ENCODE measurements around the gene XCL2.

Gene XCL2

DNA sequence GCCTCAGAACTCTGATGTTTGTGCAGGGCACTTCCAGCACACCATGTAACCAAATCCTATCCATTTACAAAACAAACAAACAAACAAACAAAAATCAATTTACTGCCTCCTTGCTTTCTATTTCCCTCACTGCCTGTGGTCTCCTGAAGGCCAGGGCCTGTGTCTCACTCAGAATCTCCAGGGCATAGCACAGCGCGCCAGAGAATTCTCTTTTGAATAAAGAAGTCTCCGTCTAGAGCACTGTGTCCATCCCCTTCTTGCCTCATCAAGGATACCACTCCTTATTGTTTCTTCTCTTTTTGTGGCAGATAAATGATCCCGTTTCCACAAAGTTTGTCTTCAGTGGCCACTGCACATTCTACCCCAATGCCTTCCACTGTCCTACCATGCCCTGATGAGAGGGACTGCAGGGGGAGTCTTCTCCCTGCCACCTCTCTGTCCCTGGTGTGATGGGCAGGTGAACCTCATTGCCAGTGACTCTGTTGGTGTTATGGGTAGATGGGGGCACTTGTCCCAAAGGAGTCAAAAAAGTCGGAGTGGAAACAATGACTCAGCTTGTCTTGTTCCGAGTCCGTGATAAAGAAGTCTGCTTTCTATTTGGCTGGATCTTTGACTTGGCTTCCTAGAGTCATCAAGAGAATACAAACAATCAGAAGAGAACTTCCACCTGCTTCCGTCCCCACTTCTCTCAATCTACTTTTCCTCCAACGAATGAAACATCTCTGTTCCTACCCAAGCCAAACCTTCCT, 30.0 kb downstream of the XCL2 start:
- no peak for DNase-seq (ENCODE audit: low spot score)

DNA sequence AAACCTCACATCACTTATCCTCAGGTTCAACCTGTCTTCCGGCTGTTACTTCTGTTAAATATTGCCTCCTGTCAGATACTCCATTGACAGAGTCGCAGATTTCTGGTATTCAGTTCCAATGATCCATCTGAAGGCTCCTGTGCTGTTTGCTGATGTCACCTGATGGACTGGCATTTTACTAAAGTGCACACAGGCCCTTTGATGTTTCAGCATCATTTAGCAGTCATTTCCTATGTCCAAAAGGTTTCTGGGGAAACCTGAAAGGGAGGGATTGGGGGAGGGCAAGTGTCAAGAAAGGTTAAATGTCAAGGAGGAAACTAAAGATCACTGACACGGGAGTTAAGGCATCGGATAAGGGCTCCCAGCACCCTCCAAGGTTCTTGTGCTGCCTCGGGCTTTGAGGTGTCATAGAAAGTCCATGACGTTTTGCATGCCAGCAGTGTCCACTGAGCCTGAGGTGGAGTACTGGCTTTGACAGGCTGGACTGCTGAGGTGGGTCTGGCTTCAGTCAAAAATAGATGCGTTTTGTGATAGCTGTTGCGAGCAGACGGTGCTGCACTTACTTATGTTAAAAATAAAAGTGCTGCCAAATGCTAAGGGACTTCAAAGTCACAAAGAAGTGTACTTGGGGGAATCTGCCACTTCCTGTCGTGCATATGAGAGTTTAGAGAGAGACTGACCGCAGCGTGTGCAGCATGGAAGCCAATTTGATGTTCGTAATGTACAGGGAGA, 30.8 kb downstream of the XCL2 start:
- no peak for DNase-seq (ENCODE audit: low spot score)

DNA sequence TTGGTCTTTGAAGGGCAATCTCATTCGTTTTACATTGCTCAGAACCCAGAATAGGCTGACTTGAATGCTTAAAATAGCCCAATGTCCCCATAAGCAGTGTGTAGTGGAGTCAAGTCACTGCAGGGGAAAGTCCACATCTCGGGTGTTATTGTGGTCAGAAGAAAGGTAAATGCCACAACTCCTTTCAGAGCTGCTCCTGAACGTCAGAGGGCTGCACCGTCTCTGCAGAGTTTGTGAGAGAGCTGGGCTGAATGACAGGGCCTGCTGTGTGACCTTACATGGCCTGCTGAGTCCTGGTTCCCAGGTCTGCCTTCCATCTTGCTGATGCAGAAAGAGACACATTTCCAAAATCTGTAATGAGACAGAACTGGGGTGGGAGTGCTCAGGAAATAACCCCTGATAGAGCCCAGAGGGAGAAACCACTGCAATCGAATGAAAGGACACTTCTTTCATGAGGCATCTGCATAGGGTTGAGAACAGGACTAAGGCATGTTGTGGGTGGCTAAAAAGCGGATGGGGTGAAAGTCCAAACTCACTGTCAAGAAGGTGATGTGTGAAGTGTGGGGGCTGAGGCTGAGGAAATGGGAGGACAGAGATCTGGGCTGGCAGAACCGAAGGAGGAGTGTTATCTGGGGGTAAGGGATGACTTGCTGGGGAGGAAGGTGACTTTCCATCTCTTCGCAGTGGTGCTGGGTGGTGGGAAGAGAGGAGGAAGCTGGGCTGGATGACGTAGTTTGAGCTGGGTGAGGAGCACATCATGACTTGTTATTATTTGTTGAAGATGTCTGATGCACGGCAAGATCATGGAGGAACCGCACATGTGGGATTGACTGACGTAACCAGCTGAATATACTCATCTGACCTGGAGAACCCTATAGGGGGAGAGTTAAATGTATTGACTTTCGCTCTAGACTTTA, 33.7 kb downstream of the XCL2 start:
- no peak for DNase-seq (ENCODE audit: low spot score)

DNA sequence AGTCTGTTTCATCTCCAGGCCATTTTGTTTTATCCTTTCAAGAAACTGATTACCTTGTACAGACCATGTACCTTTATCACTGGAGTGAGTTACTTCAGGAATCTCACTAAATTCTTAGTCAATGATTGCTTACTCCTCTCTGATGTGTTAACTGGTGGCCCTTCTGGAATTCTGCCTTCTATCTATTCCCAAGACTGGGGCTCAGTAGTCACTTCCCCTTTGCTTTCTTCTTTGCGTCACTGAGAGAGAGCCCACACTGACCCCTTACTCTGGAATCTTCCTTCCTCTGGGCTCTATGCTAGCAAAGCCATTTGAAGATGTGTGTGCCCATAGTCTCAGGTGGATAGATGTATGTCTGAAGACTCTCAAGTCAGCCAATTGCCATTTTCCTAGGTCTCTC, 34.6 kb downstream of the XCL2 start:
- no peak for DNase-seq (ENCODE audit: low spot score)

DNA sequence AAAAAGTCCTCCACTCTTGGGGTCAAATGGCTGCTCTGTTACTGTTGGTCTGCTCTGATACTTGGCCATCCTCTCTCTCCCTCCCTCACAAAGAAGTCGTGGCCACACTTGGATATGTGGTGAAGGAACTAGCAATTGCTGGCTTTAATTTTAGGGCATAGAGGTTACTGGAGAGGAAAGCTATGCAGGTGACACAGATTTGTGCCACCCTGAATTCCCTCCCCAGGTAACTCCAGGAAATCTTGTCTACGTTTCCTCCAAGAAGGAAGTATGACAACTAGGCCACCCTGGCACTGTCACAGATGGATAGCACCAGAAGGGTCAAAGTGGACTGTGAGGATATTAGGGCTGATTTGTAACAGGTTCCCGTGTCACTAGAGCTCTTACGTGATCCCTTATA, 36.0 kb downstream of the XCL2 start:
- DNase-seq (ENCODE audit: low spot score) = no peak

DNA sequence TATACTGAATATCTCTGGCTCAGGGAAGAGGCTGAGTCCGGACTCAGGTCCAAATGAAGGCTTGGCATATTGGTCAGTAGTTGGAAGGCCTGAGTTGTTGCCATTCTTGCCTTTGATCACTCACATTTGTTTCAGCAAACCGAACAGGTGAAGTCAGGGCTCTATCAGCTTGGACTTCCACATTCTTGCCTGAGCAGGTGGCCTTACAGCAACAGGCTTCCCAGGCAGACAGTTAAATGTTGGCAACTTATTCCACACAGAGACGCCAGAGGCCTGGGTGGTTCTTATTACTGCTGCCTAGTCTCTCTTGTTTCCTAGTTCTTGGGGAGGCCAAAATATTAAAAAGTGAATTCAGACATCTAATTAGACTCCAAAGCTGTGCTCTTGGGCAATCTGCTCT, 36.6 kb downstream of the XCL2 start:
- no peak for DNase-seq (ENCODE audit: low spot score)

DNA sequence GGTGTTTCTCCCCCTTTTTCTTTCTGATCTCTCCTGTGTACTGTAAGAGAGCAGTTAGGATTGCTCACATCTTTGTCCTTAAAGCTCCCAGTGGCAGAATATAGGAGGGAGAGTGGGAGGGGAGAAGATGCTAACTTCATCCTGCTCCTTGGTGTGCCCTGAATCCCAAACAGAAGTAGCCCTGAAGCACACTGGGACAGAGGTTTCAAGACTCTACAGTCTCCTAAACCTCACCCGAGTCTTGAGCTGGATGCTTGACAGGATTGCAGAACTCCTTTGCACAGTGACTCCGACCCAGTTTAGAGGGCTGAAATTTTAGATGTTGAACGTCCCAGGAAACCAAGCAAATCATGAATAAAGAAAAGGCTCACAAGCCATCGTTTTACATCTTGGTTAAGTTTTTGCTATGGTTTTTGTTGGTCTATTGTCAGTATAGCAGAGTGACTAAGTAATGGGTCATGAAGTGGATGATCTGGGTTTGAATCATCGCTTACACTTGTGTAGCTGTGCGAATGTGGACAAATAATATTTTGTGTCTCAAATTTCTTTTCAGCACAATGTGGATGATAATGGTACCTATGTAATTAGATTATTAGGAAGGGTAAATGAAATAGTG, 37.5 kb downstream of the XCL2 start:
- DNase-seq (ENCODE audit: low spot score) = no peak

DNA sequence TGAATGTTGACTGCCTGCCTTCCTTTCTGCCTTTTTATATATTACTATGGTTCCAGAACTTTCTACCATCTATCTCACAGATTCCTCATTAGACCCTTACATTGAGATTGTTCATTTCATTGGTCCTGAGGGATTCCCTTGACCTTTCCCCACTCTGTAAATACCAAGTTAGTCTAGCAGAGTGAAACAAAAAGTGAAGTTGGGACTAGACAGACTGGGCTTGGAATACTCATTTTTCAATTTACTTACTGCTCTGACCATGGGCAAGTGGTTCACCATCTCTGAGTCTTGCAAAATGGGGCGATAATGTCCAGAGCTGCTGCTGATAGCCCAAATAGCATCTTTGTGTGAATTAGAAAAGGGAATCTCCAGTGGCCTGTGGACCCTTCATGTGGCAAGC, 38.8 kb downstream of the XCL2 start:
- DNase-seq (ENCODE audit: low spot score) = no peak

DNA sequence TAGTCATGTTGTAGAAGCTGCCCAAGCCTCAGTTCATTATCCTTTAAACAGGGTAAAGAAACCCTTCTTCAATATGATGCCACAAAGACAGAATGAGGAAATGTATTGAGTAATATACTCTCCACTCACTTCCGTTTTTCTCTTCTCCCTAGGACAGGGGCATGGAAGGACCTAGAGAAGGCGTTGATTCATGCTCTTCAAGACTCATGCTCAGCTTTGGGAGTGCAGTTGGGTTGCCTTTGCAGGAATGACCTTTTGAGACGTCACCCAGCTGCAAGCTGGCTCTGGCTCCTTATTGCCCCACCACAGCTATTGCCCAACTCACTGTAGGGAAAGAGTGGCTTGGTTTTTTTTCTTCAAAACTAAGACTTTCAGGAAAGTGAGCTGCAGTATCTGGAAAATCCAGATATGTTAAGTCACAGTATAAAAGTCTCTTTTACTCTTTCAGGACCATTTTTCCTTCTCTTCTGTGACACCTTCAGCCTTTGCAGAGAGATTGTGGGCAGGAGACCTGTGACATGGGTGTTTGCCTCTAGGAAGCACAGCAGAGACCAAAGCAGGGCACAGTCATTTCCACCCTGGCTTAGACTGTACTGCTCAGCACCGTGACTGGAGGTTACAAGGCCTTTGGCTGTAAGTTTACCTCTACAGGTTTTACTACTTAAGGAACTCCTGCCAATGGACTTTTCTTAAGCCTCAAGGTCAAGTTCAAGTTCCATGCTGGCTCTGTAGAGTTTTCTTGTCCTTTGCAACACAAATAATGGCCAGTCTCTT, 39.5 kb downstream of the XCL2 start:
- DNase-seq (ENCODE audit: low spot score) = no peak

DNA sequence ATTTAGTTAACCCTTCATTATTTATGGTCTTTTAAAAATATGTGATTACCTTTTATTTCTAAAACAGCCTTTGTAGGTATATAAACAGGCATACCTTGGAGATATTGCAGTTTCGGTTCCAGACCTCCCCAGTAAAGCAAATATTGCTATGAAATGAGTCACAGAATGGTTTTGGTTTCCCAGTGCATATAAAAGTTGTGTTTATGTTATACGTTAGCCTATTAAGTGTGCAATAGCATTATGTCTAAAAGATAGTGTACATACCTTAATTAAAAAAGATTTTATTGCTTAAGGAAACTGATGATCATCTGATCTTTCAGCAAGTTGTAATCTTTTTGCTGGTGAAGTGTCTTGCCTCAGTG, 44.1 kb downstream of the XCL2 start:
- no peak for DNase-seq (ENCODE audit: low spot score)

DNA sequence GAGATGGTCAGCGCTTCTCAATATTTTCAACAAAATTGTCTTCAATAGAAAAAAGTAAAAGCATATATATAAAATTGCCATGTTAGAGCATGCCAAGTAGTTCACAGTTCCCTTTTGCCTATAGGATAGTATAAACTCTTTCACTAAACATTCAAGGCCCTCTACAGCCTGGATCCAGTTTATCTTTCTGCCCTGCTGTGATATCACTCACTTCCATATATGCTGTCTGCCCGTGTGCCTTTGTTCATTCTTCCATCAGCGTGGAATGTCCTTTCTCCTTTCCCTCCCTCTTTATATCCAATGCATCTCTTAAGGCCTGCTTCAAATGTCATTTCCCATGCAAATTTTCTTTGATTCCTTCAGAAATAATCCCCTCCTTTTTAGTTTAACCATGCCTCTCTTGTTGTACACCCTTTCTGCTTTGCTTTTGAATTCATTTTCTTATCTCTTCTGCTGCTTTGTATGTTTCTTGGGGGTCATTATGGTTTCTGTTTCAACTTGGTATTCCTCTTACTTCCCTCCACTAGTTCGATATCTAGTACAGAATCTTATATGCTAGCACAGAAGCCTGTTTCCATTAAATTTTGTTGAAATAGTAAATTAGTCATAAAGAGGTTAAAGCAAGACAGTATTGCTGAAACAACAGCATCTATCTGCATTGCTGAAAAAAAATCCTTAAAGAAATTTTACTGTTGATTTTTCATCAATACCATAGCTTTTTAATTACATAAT, 44.7 kb downstream of the XCL2 start:
- DNase-seq (ENCODE audit: low spot score) = no peak

DNA sequence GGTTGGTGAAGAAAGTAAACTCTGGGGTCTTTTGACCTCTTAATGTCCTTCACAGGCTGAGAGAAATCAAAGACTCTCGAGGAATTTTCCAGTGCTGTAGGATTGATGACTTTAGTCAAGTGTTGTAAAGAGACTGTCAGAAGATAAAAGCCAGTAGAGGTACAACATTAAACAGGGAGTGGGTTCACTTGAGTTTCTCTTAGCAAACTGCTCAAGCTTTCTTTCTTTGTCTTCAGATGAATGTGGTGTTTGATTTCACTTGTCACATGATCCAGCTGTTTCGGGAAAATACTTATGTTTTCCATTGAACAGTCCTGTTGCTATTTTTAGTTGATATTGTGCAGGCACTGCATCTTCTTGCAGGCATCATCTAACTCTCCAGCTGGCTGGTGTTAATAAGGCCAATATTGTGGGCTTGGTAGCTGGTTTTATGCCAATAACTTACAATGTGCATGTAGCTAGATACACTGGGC, 45.6 kb downstream of the XCL2 start:
- DNase-seq (ENCODE audit: low spot score) = no peak

DNA sequence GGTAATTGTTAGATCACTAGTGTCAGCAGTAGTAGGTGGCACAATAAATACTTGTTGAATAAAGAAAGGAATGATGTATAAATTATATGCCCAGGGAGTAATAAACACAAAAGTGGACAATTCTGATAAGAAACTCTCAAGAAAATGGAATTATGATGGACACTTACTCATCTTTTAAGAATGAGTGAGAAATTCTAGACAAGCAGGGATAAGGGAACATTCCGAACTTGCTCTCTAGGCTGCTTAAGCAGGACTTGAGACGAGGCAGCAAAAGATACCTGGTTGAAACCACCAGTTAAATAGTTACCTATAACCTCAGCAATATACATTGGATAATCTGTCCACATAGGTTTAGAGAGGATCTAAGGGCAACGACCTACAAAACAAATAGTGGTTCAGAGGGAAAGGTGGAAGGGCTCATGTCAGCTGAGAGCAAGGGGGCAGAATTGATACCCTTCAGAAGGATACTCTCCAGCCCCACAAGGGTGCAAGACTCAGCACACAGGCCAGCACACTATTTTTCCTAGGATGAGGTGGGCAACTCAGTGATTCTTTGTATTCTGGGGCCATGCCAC, 46.3 kb downstream of the XCL2 start:
- no peak for DNase-seq (ENCODE audit: low spot score)

DNA sequence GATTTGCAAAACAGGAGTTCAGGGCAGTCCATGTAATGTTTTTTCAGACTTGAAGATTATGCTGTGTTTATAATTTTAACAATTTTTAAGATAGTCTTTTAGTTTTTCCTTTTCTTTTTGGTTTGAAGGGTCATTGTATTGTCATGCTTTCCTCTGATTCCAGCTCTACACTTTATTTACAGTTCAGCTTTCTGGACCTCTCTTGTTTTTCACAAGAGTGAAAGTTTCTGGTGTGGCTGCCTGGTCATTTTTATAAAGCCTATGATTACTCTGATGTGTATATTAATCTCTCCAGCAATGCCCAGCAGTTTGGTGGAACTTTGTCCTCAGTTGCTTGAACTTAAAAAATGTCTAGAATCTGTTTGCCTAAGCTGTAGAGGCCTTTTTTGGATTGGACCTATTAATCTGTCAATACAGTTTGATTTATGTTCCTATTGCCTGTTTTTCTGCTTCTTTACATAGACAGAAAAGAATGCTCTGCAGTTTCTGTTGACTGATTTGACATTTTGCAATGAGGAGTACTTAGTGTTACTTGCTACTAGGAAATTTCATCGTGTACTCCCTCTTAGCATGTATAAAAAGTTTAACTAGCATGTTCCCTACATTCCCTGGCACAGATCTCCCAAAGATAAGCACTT, 52.2 kb downstream of the XCL2 start:
- no peak for DNase-seq (ENCODE audit: low spot score)
